Activated CD4-positive, alpha-beta T cell treated with anti-CD3 and anti-CD28 coated beads for 4 hours (primary cell): Measurements from ENCODE around the gene LHFPL6.

ENCODE experiments used
- DNase-seq, 2 donors: peaks; one replicate each; pipeline ENCODE4 v3.0.0-alpha.2; 2020

Gene LHFPL6

GRCh38 chr13:39552246-39552645 is 50.7 kb downstream of the LHFPL6 start:
- DNase-seq: no peak

GRCh38 chr13:39550931-39551330 is 52.1 kb downstream of the LHFPL6 start:
- DNase-seq: no peak

- no peak for DNase-seq
Measured at GRCh38 chr13:39547108-39547507, 55.9 kb downstream of the LHFPL6 start.

DNA sequence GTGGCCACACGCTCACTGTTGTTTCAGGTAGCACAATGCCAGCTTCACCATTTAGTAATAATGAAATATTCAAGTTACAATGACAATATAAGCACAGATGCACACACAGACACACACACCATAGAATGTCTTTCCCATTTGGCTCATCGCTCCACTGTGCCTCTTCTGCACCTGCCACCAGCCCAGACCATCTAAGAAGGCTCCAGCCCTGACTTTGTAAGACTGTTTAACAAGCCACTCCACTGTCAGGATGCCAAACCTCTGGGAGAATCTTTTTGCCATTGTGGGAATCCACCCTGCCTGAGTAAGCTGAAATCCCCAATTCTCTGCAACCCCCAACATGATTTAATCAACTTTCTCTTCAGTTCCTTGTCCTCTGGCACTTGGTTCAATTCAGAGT is 60.6 kb downstream of the LHFPL6 start:
- DNase-seq: no peak

GRCh38 chr13:39540929-39541605 is 61.9 kb downstream of the LHFPL6 start:
- no peak for DNase-seq

DNA sequence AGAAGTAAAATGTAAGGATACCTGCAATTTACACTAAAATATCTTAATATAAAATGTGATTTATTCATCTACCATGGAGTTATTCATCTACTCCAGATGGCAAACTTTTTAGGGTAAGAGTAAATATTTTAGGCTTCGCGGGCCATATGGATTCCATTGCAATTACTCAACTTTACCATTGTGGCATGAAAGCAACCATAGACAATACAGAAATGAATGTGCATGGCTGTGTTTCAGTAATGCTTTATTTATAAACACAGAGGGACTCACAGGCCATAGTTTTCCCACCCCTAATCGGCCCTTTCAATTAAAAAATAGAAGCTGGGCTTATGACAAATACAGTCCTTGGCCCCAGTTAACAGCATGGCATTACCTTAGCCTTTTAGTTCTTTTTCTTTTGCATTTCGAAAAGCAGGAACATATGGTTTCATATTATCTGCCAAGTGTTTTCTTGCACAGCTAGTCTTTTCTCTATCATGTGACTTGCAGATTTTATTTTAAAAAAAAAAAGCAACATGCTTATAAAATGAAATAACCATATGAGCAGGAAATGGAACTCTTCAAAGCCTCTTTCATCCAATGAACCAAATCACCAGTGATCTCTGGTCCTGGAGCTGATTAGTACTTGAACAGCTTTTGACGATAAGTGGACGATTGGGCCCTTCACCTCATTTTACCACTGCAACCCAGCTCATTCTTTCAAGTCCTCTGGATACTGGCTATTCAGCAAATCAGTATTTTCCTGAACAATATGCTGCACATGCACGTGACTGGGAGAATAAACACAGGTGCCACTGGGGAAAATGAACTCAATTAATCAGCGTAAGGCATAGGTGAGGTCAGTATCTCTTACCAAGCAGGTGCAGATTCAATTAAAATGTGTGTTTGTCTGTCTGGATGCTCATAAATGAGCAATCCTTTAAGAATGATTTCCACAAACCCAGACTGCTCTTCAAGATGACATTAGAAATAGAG is 63.9 kb downstream of the LHFPL6 start:
- no peak for DNase-seq

DNA sequence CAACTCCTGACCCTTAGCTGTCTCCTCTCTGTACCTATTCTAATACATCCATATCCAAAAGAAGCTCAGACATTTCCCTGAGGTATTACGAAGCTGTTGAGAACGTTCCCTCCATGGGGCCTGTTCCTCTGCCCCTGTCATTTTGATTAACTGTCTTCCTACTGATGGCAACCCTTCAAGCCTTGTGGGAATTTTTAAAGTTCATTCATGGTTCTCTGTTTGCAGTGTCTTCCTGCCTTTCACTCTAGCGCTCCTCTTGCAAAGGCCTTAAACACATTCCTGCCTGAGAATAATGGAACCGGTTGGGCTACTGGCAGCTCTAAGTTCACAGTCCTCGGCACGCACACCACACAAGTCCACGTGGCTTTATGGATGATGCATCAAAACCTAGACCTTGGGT is 66.1 kb downstream of the LHFPL6 start:
- DNase-seq: no peak

DNA sequence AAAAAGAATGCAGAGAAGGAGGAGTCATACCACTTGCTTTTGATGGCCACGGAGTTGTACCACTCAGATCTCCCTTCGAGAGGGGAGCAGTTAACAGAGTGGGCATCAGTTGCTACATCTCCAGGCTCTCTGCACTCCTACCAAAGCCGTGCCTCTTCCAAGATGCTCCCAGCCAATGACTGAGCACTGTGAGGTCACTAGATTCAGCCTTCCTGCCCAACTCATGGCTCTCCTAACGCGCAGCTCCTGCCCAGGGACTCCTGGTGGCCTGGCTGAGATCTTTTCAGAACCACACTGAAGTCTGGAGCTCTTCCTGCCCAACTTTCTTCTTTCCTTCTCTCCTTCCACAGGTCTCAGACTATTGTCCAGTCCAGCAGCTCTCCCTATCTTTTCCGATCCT is 66.7 kb downstream of the LHFPL6 start:
- no peak for DNase-seq

DNA sequence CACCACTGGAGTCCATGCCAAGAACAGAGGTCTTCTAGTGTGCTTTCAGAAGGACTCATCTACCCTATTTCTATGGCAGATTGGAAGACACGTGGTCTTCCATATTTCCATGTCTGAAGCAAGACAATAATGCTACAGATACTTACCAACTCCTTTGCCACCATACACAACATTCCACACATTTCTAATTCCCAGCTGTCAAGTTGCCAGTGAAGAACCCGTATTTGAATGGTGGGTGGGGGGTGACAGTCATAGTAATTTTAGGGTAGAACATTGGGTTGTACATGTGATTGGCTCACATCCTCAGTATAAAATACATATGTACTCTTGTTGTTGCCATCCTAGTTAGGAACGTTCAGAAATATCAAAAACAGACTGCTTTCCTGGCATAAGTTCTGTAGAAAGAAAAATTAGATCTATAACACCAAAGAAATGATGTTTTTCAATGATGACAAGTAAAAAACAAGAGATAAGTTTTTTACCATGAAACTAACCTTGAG is 69.3 kb downstream of the LHFPL6 start:
- no peak for DNase-seq

- DNase-seq: no peak
Measured at GRCh38 chr13:39531646-39532045, 71.3 kb downstream of the LHFPL6 start.

- no peak for DNase-seq
Measured at GRCh38 chr13:39530916-39531315, 72.1 kb downstream of the LHFPL6 start.

GRCh38 chr13:39528661-39528980 is 74.4 kb downstream of the LHFPL6 start:
- DNase-seq: no peak

DNA sequence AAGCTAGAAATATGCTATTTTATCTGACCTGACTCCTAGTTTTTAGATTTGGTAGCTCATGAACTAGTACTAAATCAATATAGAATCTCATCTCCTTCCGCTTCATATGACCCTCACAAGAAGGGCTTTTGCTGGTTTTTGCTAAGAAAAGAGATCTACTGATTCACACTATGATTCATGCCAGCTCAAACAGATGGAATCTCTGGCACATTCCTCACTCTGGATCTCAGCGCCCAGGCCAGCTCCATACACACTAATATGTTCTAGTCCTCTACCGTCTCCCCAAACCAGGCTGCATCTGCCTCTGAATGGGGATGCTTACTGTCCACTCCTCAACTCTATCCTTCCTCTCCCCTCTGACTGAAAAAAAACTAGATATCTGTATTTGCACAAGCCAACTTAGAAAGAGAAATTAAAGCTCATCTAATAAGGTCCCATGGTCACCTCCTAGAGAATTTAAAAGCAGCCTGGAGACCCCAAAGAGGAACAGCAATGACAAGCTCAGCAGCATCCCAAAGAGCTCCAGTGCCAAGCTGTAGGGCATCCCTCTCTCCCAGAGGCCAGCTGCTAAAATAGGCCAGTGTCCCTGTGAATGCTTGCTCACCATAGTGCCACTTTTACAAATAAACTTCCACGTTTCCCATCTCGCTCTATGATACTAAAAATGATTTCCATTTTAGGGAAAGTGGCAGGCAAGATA is 74.9 kb downstream of the LHFPL6 start:
- no peak for DNase-seq

DNA sequence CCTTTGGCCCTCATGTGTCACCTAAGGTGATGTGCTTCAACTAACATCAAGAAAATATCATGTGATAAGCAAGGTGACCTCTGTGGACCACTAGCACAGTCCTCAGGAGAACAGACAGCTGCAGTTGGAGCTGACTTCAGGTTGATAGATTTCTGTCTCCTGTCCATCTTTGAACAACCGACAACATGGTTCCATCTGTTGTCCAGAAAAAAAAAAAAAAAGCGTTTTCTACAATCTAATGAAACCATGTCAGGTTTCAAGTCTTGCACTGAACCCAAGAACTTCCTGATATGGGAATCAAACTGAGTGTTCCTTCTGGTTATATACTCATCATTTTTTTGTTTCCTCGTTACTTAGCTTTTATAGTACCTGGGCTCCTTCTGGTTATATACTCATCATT is 75.7 kb downstream of the LHFPL6 start:
- DNase-seq: no peak

DNA sequence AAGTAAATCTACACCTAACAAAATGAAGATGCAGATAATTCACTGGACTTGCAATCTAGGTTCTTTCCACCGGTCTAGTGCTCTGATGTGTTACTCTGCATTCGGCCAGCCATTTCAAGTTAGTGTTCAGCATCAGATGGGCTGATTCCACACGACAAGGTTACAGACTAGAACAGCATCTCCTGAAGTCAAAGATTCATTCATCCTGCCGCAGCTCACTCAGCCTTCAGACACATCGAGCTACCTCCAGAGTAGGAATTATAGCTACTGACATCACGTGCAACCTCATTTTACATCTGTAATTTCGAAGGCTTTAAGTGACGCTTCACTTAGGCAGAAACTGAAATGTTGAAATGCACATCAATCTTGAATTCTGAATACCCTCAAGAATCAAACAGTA is 76.5 kb downstream of the LHFPL6 start:
- DNase-seq: no peak

DNA sequence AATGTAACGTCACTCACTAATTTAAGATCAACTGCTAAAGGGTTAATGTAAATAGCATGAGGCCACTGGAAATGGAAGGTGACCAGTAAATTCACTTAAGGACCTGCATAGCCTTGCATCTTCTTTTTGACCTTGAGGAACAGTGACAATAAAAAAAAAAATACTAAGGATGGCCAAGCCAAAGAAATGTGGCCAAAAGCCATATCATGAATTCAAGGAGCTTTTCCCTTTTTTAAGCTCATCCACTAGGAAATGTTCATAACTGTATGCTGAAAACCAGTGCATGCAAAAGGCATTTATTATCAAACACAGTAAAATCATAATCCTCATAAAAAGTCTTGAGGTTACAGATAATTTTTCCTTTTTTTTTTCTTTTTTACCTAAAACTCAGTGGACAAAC is 77.5 kb downstream of the LHFPL6 start:
- DNase-seq: no peak

DNA sequence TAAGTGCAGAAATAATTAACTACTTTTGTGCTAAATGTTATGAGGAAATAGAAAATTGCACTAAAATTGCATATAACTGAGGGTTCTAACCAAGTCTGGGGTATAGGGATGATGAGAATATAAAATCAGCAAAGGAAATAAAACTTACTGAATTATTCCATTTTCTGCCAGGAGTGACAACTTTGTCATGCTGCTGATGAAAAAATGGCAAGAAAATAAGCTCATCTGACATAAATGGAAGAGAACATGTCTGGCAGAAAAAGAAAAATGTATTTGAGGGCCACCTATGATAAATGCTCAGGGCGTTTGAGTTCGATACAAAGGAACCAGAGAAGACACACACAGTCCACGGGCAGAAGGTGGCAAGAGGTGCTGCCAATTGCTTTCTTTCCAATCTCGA is 78.2 kb downstream of the LHFPL6 start:
- no peak for DNase-seq

DNA sequence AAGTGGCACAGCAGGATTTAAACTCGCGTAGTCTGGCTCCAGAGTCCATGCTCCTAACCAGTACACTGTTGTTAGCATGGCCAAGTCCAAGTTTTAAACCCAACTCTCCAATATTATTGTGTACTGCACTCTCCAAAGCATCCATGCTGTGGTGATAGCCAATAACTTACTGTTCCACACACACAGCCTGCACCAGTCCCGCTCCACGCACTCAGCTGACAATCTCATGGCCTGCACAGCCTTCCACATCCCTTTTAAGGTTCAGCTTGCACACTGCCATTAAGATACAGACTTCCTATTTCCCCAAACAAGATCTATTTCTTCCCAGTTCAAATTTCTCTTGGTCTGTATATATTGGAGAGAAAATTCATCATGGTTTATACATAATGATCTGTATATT is 80.7 kb downstream of the LHFPL6 start:
- DNase-seq: no peak

DNA sequence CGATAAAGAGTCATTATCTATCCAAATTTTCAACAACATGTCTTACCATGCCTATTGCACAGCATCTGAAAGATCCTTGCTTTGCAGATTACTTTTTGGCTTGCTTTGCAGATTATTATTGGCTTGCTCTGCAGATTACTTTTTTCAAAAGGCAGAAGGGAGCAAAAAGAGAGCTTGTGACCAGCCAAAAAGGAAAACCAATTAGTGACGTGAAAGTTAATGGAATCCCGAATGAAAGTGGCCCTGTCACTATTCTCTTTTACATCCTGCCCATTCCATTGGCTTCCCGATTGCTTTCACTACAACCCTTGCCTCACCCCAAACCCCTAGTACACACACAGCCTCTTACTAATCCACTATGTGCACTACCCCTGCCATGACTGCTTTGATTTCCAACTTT is 81.3 kb downstream of the LHFPL6 start:
- no peak for DNase-seq

DNA sequence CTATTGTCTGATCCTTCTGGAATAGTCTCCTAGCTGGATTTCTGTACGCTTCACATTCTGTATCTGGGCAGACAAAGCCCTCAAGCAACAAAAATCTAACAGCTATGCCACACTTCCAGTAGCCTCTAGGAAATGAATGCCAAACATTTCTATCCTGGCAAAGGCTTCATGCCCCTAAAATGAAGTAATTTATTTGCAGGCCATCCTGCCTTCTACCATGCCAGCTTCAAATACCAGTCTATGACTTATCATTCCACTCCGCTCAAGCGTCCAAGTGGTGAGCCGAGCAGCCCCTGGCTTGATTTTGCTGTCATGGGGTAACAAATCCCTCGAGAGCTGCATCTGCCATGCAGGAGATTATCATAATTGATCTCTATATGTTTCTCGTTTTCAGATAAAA is 86.9 kb downstream of the LHFPL6 start:
- DNase-seq: no peak

DNA sequence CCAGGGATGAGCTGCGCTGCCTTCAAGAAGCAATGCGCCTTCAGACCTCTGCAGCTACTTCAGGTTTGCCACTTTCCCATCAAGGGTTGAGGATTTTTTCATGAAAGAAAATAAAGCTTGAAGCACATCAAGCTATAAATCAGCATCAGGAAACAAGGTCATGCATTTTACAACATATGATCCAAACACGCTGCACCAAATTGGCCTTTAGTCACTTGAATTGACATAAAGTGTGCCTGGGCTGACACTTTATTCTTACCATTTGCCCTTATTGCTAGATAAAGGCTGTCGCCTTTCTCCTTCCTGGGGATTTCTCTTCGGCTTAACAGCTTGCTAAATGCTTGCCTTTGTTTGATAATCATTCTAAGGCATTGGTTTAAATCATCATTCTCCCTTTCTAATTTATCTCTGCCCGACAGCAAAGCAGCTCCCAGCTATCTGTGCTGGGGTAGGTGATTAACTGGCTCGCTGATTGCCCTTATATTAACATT is 87.7 kb downstream of the LHFPL6 start:
- DNase-seq: no peak

DNA sequence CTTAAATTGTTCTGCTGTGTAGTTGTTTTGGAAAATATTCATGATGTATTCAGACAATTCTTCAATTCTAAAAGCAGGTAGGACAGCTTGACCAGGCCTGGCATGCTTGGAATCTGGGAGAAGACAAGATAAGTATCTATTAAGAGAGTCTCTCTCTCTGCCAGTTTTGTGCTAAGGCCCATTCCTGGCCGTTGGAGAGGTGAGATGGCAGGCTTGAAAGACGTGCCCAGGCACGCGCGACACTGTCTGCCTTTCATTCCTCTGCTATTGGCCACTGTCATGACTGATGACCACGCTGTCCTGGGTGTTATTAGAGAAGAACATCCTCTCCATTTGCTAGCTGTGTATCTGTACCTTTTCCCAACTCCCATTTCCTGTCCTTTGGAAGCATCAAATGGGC is 90.3 kb downstream of the LHFPL6 start:
- DNase-seq: no peak

- DNase-seq: no peak
Measured at GRCh38 chr13:39510316-39510695, 92.7 kb downstream of the LHFPL6 start.
